Coronary artery (tissue), 2 donors: ENCODE measurements around the gene NBPF3.
"Not testable (repeated sequence)": the region's sequence is repeated elsewhere in the genome, so short reads cannot be mapped to it uniquely, and the experiment has no call there.

Experiments used
- DNase-seq: peaks from one replicate; pipeline ENCODE4 v3.0.0-alpha.2; 2017; ENCODE audit warnings: low spot score
- H3K27ac ChIP-seq, 2 donors: fragments of 200-600 bp; sonication (generic); one replicate each; pipeline ENCODE4 v1.5.1; 2016 to 2019
- H3K4me3 ChIP-seq: fragments of 200-600 bp; sonication (generic); 2 replicates; pipeline ENCODE4 v1.5.1; 2016; ENCODE audit warnings: mild to moderate bottlenecking, moderate library complexity
- TF ChIP-seq, protein P1 (sequence below): fragments of 200-600 bp; sonication (generic); IDR thresholded peaks from one replicate; pipeline ENCODE4 v1.5.1; 2019; ENCODE audit warnings: antibody characterized with exemption

NBPF3 gene

DNA sequence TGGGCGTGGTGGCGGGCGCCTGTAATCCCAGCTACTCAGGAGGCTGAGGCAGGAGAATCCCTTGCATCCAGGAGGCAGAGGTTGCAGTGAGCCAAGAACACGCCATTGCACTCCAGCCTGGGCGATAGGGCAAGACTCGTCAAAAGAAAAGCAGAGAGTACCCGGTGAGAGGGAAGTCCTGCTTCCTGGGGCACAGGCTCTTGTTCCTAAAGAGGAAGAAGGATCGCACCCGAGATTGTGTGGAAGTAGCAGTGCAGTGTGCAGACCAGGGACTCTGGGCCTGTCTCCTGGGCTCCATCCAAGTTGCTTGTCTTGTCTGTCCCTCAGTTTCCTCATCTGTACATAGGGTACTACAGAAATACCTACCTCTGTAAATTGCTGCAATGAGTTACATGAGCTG, 29.6 kb downstream of the NBPF3 start:
- H3K4me3 ChIP-seq: no peak overlapping the region
- TF ChIP-seq, protein P1, sequence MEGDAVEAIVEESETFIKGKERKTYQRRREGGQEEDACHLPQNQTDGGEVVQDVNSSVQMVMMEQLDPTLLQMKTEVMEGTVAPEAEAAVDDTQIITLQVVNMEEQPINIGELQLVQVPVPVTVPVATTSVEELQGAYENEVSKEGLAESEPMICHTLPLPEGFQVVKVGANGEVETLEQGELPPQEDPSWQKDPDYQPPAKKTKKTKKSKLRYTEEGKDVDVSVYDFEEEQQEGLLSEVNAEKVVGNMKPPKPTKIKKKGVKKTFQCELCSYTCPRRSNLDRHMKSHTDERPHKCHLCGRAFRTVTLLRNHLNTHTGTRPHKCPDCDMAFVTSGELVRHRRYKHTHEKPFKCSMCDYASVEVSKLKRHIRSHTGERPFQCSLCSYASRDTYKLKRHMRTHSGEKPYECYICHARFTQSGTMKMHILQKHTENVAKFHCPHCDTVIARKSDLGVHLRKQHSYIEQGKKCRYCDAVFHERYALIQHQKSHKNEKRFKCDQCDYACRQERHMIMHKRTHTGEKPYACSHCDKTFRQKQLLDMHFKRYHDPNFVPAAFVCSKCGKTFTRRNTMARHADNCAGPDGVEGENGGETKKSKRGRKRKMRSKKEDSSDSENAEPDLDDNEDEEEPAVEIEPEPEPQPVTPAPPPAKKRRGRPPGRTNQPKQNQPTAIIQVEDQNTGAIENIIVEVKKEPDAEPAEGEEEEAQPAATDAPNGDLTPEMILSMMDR: no peak
- DNase-seq: no peak
- no peak overlapping the region for H3K27ac ChIP-seq

DNA sequence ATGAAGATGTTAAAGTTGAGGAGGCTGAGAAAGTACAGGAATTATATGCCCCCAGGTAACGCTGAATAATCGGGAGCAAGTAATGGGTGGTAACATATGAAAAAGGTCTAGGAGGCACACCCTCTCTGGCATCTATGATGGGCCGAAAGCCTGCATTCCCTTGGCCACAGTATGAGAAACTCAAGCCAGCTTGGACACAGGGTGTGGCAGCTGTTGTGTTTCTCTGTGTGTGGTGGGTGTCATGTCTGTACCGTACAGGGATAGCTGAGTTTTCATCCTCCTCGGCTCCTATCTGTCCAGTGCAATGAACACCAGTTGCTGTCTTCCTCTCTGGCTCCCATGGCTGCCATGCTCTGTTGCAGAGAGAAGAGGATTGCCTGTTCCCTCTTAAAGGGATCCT, 32.9 kb downstream of the NBPF3 start:
- no peak for DNase-seq
- TF ChIP-seq, protein P1: no peak
- Histone ChIP-seq H3K27ac (no peak overlapping the region), H3K4me3 (no peak overlapping the region)

DNA sequence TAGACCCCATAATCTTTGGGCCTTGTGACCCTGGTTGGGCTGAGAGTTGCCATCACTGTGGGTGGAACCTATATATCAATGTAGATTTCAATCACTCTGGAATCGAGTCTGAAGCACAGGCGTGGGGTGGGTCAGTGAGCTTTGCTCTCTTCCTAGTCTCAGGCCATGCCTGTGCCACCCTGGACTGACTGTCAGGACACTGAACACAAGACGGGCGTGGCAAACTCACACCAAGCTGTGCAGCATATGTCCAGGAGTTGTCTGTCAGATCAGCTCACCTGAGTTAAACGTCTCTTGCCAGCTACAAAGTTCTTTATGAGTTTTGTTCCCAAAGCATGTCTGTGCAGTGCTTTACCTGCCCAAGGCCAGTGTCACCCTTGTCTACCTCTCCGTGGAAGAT, 38.4 kb downstream of the NBPF3 start:
- Histone ChIP-seq H3K4me3 (no peak overlapping the region), H3K27ac (no peak overlapping the region)
- TF ChIP-seq, protein P1: no peak
- DNase-seq: no peak

DNA sequence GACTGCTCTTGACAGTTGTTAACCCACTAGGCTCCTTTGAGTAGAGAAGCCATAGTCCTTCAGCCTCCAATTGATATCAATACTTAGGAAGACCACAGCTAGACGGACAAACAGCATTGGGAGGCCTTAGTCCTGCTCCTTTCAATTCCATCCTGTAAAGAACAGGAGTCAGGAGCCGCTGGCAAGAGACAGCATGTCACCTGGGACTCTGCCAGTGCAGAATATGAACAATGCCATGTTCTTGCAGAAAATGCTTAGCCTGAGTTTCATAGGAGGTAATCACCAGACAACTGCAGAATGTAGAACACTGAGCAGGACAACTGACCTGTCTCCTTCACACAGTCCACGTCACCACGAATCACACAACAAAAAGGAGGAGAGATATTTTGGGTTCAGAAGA, 43.9 kb downstream of the NBPF3 start:
- H3K4me3 ChIP-seq, DNase-seq, H3K27ac ChIP-seq: not testable (repeated sequence)

DNA sequence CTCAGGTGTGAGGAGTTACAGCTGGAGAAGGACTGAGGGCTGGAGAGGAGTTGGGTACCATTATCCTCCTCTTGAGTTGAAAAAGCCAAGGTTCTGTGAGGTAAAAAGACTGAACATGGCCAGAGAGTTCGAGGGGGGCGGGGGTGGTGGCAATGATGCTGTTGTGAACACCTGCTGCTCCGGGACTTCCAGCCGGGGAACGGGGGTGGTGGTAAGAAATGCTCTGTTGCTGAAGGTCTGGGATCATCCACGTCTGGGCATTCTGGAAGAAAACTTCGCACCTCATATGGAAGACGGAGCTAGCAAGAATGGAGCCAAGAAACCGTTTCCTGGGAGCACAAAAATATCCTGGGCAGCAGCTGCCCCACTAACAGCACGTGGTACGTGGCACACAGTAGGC, 49.2 kb downstream of the NBPF3 start:
- TF ChIP-seq, protein P1: no peak
- H3K27ac ChIP-seq: no peak overlapping the region
- no peak overlapping the region for H3K4me3 ChIP-seq
- no peak for DNase-seq

DNA sequence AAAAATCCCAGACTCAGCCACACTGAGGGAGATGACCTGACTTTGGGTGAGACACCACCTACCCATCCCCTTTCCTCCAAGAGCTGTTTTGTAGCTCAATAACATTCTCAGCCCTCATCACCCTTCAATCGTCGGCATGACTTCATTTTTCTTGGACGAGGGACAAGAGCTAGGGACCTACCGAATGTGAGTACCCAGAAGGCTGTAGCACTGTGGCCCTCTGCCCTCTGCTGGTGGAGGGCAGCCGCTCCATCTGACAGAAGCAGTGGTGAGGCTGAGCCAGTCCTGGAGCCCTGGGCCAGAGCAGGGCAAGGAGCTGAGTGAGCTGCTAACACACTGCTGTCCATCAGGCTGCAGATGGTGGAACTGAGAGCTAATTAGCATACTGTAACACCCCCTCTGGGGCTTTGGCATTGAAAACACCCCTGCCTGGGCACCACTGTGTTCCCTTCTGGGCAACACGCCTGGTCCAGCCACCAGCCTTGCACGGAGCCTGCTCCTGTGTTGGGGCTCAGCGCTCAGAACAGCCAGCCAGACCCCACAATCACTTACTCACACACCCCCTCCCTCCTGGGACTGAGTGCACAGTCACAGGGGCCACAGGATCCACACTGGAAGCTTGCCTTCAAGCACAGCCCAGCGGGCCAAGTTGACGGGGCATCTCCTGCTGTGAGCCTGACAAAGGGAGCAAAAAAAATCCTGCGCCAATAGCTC, 51.0 kb downstream of the NBPF3 start:
- no peak for DNase-seq
- Histone ChIP-seq H3K27ac (no peak overlapping the region), H3K4me3 (no peak overlapping the region)
- TF ChIP-seq, protein P1: no peak

DNA sequence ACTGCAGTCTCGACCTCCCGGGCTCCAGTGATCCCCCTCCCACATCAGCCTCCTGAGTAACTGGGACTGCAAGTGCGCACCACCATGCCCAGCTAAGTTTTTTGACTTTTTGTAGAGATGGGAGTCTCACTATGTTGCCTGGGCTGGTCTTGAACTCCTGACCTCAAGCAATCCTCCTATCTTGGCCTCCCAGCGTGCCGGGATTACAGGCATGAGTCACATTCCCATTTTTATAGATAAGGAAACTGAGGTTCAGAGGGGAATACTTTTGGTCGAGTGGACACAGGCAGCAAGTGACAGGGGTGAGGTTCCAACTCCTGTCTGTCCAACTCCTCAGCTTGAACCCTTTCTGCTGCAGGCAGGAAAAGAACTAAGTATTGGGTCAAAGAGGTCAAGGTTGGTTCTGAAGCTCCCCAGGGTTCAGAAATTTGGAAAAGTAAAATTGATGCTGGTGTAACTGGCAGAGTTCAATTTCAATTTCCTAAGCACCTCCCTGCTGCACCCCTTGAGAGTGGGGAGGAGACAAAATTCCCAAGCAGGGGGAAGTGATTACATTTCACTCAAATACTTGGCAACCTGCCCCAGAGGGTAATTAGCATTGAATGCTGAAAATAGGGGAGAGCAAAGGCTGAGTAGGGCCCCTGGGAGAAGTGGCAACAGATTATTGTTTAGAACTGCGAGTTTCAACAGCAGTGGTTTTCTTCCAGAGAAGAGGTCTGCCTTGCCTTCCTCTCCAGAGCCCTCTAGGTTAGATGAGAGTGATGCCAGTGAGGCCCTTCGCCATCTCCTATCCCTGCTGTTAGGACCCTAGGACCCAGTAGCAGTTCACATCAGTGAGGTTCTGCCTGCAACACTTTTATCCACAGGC, 51.8 kb downstream of the NBPF3 start:
- no peak for DNase-seq
- Histone ChIP-seq H3K27ac (no peak overlapping the region), H3K4me3 (no peak overlapping the region)
- TF ChIP-seq, protein P1: no peak
